Endothelial cell (in vitro differentiated cells): ENCODE measurements around the gene GAST. TPM values are rescaled to one million over a fixed set of nuclear protein-coding genes. Genes with fewer than 3 reads are reported as not detected.
"Not testable (repeated sequence)": the region's sequence is repeated elsewhere in the genome, so short reads cannot be mapped to it uniquely, and the experiment has no call there.

Source experiments
- DNase-seq: peaks from one replicate; pipeline ENCODE4 v3.0.0; 2021; ENCODE audit warnings: low spot score
- H3K27ac Mint-ChIP-seq: one replicate; pipeline ENCODE4 v1.8.0; 2021; ENCODE audit warnings: mixed read lengths, inconsistent platforms; ENCODE audit not compliant: unreplicated experiment
- H3K27me3 Mint-ChIP-seq: one replicate; pipeline ENCODE4 v1.8.0; 2021; ENCODE audit warnings: mild to moderate bottlenecking, moderate library complexity, mixed read lengths, inconsistent platforms; ENCODE audit not compliant: unreplicated experiment
- H3K36me3 Mint-ChIP-seq: one replicate; pipeline ENCODE4 v1.8.0; 2021; ENCODE audit warnings: mild to moderate bottlenecking, low read depth, mixed read lengths, inconsistent platforms; ENCODE audit not compliant: unreplicated experiment
- H3K4me1 Mint-ChIP-seq: one replicate; pipeline ENCODE4 v1.8.0; 2021; ENCODE audit warnings: mild to moderate bottlenecking, mixed read lengths, inconsistent platforms; ENCODE audit not compliant: unreplicated experiment
- H3K4me3 Mint-ChIP-seq: one replicate; pipeline ENCODE4 v1.8.0; 2021; ENCODE audit warnings: mild to moderate bottlenecking, mixed read lengths, inconsistent platforms; ENCODE audit not compliant: unreplicated experiment
- H3K9me3 Mint-ChIP-seq: one replicate; pipeline ENCODE4 v1.8.0; 2021; ENCODE audit warnings: mixed read lengths, inconsistent platforms; ENCODE audit not compliant: unreplicated experiment
- total RNA-seq: library from RNA; stranded (reverse); fragmentation: NEBNext Ultra II Directional; extraction: Animal tissue kit (Norgen Biotek cat#: 25700); gene quantifications from one replicate; pipeline ENCODE4 v1.2.1, GENCODE V29; 2021; ENCODE audit not compliant: unreplicated experiment
- TF ChIP-seq, protein P1 (sequence below): fragments of 200-600 bp; sonication (generic); IDR thresholded peaks from one replicate; pipeline ENCODE4 v1.5.0; 2021; ENCODE audit warnings: antibody characterized with exemption; ENCODE audit not compliant: unreplicated experiment

GAST gene
- total RNA-seq, 1 donor from 2014 or later = not detected

DNA sequence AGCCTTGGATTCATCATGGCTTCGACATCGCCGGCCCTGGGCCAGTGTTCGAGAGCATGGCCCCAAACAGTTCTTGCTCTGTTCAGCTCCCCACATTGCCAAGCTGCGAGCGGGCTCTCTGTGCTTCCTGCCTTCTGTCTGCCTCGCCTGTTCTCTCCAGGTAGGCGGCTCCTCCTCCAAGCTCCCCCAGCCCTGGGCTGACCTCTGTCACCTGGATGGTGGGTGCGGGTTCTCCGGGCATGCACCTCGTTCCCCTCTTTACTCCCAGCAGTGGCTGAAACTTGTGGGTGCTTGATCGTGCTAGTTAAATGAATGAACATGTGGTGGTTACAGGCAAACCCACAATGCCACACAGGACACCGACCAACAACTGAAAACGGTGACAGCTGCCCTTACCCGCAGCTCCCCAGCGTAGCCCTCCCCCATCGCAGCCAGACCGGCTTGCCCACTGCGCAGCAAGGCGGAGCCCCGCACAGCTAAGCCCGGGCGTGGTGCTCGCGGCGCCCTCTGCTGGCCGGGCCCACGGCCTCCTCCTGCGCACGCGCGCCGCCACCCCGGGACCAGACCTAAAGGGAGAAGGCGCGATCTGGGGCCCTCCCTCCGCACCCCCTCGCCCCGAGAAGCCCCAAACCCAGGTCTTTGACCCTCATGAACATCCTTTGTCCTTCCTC is 46.4 kb upstream of the GAST start:
- Mint-ChIP-seq H3K9me3 (no peaks in the 10 kb centered on the region), H3K4me3 (peak overlapping the region; percentile 87), H3K36me3 (no peaks in the 10 kb centered on the region), H3K27me3 (peaks cover 8% of the 10 kb centered on the region), H3K4me1 (peaks cover 3% of the 10 kb centered on the region), H3K27ac (no peak overlapping the region)
- TF ChIP-seq, protein P1, sequence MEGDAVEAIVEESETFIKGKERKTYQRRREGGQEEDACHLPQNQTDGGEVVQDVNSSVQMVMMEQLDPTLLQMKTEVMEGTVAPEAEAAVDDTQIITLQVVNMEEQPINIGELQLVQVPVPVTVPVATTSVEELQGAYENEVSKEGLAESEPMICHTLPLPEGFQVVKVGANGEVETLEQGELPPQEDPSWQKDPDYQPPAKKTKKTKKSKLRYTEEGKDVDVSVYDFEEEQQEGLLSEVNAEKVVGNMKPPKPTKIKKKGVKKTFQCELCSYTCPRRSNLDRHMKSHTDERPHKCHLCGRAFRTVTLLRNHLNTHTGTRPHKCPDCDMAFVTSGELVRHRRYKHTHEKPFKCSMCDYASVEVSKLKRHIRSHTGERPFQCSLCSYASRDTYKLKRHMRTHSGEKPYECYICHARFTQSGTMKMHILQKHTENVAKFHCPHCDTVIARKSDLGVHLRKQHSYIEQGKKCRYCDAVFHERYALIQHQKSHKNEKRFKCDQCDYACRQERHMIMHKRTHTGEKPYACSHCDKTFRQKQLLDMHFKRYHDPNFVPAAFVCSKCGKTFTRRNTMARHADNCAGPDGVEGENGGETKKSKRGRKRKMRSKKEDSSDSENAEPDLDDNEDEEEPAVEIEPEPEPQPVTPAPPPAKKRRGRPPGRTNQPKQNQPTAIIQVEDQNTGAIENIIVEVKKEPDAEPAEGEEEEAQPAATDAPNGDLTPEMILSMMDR = peak; percentile 87
- DNase-seq = peak; percentile 96

DNA sequence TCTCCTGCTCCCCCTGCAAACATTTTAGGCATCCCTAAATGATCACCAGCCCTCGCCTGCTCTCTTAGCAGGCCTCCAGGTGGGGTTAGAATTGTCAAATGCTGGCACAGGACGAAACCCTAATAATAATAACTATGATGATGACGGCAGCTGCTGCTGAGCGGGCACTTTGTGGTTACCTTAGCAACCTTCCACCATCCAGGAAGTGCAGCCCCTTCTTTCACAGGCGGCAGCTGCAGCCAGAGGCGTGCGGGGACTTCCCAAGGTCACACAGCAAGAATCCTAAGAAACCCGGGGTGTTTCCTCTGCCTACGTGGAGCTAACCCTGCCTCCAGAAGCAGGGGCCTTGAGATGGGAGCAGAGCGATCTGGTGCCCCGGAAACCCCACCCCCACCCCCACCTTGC is 45.9 kb upstream of the GAST start:
- Mint-ChIP-seq H3K4me1 (peaks cover 3% of the 10 kb centered on the region), H3K9me3 (no peaks in the 10 kb centered on the region), H3K4me3 (peak overlapping the region; percentile 87), H3K36me3 (no peaks in the 10 kb centered on the region), H3K27me3 (peaks cover 10% of the 10 kb centered on the region), H3K27ac (no peak overlapping the region)
- DNase-seq = peak; percentile 26
- TF ChIP-seq, protein P1 = no peak

DNA sequence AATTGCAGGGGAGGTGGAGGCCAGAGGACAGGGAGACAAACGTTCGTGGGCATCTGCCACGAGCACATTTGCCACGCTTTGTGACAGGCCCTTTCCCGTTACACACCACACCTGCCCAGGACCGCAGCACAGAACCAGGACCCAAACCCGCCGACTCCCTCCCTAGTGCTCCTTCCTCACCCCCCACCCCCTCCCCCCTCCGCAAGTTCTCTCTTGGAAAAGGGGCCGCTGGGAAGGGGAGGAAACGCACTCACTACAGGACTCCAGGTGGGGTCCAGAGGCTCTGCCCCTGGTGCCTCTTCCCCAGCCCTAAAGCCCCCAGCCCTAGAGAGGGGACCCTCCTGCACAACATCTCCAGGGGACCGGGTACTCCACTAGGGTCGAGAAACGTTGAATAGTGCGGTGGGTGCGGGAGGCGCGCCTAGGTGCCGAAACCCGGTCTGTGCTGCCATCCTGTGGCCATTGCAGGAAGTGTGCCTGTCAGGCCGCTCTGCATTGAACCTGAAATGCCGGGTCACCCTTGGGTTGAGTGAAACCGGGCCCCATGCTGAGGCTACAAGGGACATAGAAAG is 45.3 kb upstream of the GAST start:
- TF ChIP-seq, protein P1 = peak; percentile 88
- no peak overlapping the region for H3K27ac Mint-ChIP-seq
- peak; percentile 86 for DNase-seq
- H3K4me1 Mint-ChIP-seq = peaks cover 3% of the 10 kb centered on the region
- H3K9me3 Mint-ChIP-seq = no peaks in the 10 kb centered on the region
- H3K4me3 Mint-ChIP-seq = peak overlapping the region; percentile 34
- H3K36me3 Mint-ChIP-seq = no peaks in the 10 kb centered on the region
- peaks cover 9% of the 10 kb centered on the region for H3K27me3 Mint-ChIP-seq

DNA sequence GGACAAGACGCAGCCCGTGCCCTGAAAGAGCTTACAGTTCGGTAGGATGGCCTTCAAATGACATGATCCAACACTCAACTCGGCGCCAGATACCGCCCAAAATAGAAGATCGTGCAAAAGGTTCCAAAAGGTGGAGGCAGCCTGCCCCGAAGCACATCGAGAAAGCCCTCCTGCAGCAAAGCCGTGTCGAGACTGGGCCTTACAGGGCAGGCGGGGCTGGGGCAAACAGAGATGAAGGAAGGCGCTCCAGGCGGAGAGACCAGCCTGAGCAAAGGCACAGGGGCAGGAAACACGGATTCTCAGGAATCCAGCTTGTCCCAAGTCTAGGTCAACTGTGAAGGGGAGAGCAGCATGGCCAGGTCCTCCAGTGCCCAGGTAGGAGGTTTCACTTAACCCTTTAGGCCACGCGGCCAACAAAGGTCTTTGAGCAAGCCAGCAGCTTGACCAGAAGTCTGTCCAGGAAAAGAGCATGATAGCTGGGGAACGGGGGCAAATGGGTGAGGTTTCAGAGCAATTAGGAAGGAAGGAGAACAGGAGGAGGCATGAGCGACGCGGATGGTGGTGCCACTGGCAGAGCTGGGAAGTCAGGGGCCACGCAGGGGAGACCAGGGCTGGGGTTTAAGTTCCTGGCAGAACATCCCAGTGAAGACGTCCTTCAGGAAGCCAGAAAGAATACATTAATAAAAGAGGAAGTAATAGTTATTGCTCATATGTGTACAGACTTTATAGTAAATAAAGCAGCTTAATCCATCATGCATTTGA is 44.7 kb upstream of the GAST start:
- H3K4me3 Mint-ChIP-seq = peak overlapping the region; percentile 34
- H3K4me1 Mint-ChIP-seq = peaks cover 3% of the 10 kb centered on the region
- no peaks in the 10 kb centered on the region for H3K36me3 Mint-ChIP-seq
- H3K27ac Mint-ChIP-seq = no peak overlapping the region
- H3K9me3 Mint-ChIP-seq = no peaks in the 10 kb centered on the region
- DNase-seq = no peak
- TF ChIP-seq, protein P1 = peak; percentile 25
- peaks cover 6% of the 10 kb centered on the region for H3K27me3 Mint-ChIP-seq

DNA sequence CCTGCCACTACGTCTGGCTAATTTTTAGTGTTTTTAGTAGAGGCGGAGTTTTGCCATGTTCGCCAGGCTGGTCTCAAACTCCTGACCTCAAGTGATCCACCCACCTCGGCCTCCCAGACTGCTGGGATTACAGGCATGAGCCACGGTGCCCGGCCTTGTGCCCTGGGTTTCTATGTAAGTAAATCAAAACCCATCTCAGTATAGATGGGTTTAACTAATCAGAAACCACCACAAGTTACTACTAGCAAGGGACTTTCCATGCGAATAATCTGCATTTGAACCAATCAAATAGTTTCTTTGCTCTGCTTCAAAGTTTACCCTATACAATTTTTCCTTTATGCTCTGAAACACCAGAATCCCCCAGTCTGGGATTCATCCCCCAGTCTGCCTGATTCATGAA is 40.0 kb upstream of the GAST start:
- DNase-seq = no peak
- TF ChIP-seq, protein P1 = no peak
- Mint-ChIP-seq H3K4me1 (no peaks in the 10 kb centered on the region), H3K4me3 (no peak overlapping the region), H3K36me3 (no peaks in the 10 kb centered on the region), H3K27ac (no peak overlapping the region), H3K27me3 (peaks cover 2% of the 10 kb centered on the region), H3K9me3 (no peaks in the 10 kb centered on the region)

DNA sequence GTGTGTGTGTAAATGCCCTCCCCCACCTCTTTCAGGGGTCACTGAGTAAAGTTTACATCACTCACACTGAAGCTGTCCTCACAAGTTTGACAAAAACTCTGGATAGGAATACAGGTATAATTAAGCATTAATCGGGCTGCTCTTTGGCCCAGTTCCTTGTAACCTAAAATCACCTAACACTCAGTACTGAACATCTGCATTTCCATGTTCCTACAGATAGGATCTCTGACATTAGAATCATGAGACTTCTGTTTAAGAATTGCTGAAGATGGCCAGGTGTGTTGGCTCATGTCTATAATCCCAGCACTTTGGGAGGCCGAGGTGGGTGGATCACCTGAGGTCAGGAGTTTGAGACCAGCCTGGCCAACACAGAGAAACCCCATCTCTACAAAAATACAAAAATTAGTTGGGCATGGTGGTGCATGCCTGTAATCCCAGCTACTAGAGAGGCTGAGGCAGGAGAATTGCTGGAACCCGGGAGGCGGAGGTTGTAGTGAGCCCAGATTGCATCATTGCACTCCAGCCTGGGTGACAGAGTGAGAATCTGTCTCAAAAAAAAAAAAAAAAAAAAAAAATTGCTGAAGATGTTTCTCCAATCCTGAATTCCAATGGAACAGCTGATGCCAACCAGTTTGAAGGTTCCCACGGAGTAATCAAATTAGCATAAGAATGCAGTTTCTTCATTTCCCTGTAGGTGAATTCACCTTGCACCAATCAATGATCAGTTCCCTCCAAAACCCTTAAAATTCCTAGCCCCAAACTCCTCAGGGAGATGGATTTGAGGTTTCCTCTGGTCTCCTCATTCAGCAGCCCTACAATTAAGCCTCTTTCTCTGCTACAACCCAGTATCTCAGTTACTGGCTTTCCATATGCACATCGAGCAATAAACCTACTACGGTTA is 36.7 kb upstream of the GAST start:
- not testable (repeated sequence) for H3K4me3 Mint-ChIP-seq, DNase-seq, H3K27ac Mint-ChIP-seq, H3K36me3 Mint-ChIP-seq, H3K9me3 Mint-ChIP-seq, H3K27me3 Mint-ChIP-seq
- H3K4me1 Mint-ChIP-seq = peaks cover 11% of the 10 kb centered on the region
